GM12878 (cell line): ENCODE measurements around the gene CYTL1. TPM values are rescaled to one million over a fixed set of nuclear protein-coding genes. Genes with fewer than 3 reads are reported as not detected.

ENCODE experiments used
- ATAC-seq: fragments of 200-7000 bp; cut with Tn5 transposase; 3 replicates; pipeline ENCODE4 v1.9.1; 2020; ENCODE audit warnings: mild to moderate bottlenecking, moderate library complexity
- BruUV-seq: library from RNA; stranded (reverse); fragments of 400-500 nt; replicated peaks from 2 replicates; lab custom pipeline; 2021; lab: Mats Ljungman, UMichigan
- CTCF ChIA-PET: fragments of 300-600 bp; sonication (Branson Sonifier 250); formaldehyde crosslinking; extraction: SDS; loops from one replicate; lab custom pipeline; 2021; ENCODE audit warnings: inconsistent platforms; lab: Yijun Ruan, JAX
- POLR2A ChIA-PET: fragments of 350-600 bp; formaldehyde crosslinking; extraction: SDS; loops from one replicate; lab custom pipeline; 2021; ENCODE audit warnings: inconsistent platforms; lab: Charles Lee
- RAD21 ChIA-PET: fragments of 300-600 bp; sonication (Branson Sonifier 250); formaldehyde crosslinking; loops from one replicate; lab custom pipeline; 2023; ENCODE audit warnings: antibody characterized with exemption; ENCODE audit not compliant: unreplicated experiment; lab: Charles Lee
- SMC1A ChIA-PET: fragments of 300-600 bp; sonication (Branson Sonifier 250); formaldehyde crosslinking; loops from one replicate; lab custom pipeline; 2023; ENCODE audit not compliant: unreplicated experiment, uncharacterized antibody; lab: Charles Lee
- DNase-seq: peaks from one replicate; pipeline ENCODE4 v3.0.0-alpha.2; 2011; ENCODE audit warnings: low read depth, low spot score
- FAIRE-seq: peaks from 3 replicates; lab custom pipeline; 2011; peaks lifted over from hg19 to GRCh38; lab: Jason Lieb, UNC
- H2AFZ ChIP-seq: 2 replicates; pipeline ENCODE4 v1.6.0; 2011; ENCODE audit warnings: low read depth, low read length, control low read depth; ENCODE audit not compliant: control insufficient read depth
- H3K27ac ChIP-seq: 2 replicates; pipeline ENCODE4 v1.5.1; 2011; ENCODE audit warnings: control low read depth; ENCODE audit not compliant: control insufficient read depth, insufficient read depth
- H3K27me3 ChIP-seq, 2 experiments: replicated peaks in 1 of 2; 2 replicates each; pipeline versions ENCODE4 v1.6.0 to v1.6.1; 2011; ENCODE audit warnings: low read length in 1 of 2; ENCODE audit not compliant: control insufficient read depth in 2 of 2, insufficient read depth in 2 of 2
- H3K36me3 ChIP-seq, 2 experiments: 2 replicates each; pipeline ENCODE4 v1.5.1; 2011; ENCODE audit warnings: low read length in 1 of 2; ENCODE audit not compliant: control insufficient read depth in 2 of 2, insufficient read depth in 2 of 2
- H3K4me1 ChIP-seq: 2 replicates; pipeline ENCODE4 v1.6.1; 2011; ENCODE audit warnings: mild to moderate bottlenecking, low read length, moderate library complexity, mixed read lengths; ENCODE audit not compliant: control insufficient read depth, insufficient read depth
- H3K4me2 ChIP-seq: 2 replicates; pipeline ENCODE4 v1.6.0; 2011; ENCODE audit warnings: control low read depth; ENCODE audit not compliant: control insufficient read depth, insufficient read depth
- H3K4me3 ChIP-seq: fragments of 200-600 bp; sonication (generic); 2 replicates; pipeline ENCODE4 v1.5.1; 2016
- H3K79me2 ChIP-seq: 2 replicates; pipeline ENCODE4 v1.6.0; 2011; ENCODE audit warnings: low read length; ENCODE audit not compliant: control insufficient read depth, insufficient read depth
- H3K9ac ChIP-seq: 2 replicates; pipeline ENCODE4 v1.8.0; 2011; ENCODE audit warnings: low read length, control low read depth, mixed read lengths; ENCODE audit not compliant: control insufficient read depth, insufficient read depth
- H3K9me3 ChIP-seq: replicated peaks from 3 replicates; pipeline ENCODE4 v1.5.1; 2011; ENCODE audit warnings: mild to moderate bottlenecking, low read length; ENCODE audit not compliant: control insufficient read depth, insufficient read depth
- H4K20me1 ChIP-seq: 2 replicates; pipeline ENCODE4 v1.6.0; 2011; ENCODE audit not compliant: control insufficient read depth, insufficient read depth
- BHLHE40 ChIP-seq, 2 experiments: fragments of 450-650 bp in 1 of 2; IDR thresholded peaks; 2 replicates each; pipeline ENCODE4 v1.6.1; 2011 to 2017; ENCODE audit warnings: low read depth in 2 of 2, borderline replicate concordance in 1 of 2, improper control_type of control experiment in 1 of 2, low read length in 1 of 2, mild to moderate bottlenecking in 1 of 2
- BRCA1 ChIP-seq: IDR thresholded peaks from 2 replicates; pipeline ENCODE4 v1.6.1; 2011; ENCODE audit warnings: low read depth, low read length, improper control_type of control experiment
- CEBPZ ChIP-seq: fragments of 150-350 bp; IDR thresholded peaks from 2 replicates; pipeline ENCODE4 v1.6.1; 2016; ENCODE audit warnings: low read depth, low read length
- EP300 ChIP-seq, 2 experiments: fragments of 150-350 bp in 1 of 2; IDR thresholded peaks; 2 replicates each; pipeline ENCODE4 v1.6.1; 2011 to 2012; ENCODE audit warnings: low read depth in 2 of 2, low read length in 2 of 2, borderline replicate concordance in 1 of 2, improper control_type of control experiment in 1 of 2, inconsistent platforms in 1 of 2; ENCODE audit not compliant: control insufficient read depth in 1 of 2
- KAT2A ChIP-seq: conservative IDR thresholded peaks from 2 replicates; pipeline ENCODE4 v1.6.1; 2011; ENCODE audit warnings: low read depth, low read length; ENCODE audit not compliant: control insufficient read depth
- NFIC ChIP-seq: IDR thresholded peaks from 2 replicates; pipeline ENCODE4 v1.6.1; 2012; ENCODE audit warnings: low read depth, mild to moderate bottlenecking, inconsistent platforms, low read length, moderate library complexity
- NFYA ChIP-seq: IDR thresholded peaks from 2 replicates; pipeline ENCODE4 v1.6.1; 2011; ENCODE audit warnings: low read depth, mild to moderate bottlenecking, low read length, improper control_type of control experiment, borderline replicate concordance
- RCOR1 ChIP-seq: conservative IDR thresholded peaks from 2 replicates; pipeline ENCODE4 v1.6.1; 2012; ENCODE audit warnings: low read depth, low read length, improper control_type of control experiment
- ZNF384 ChIP-seq: IDR thresholded peaks from 2 replicates; pipeline ENCODE4 v1.6.1; 2012; ENCODE audit warnings: low read depth, mild to moderate bottlenecking, low read length, improper control_type of control experiment, borderline replicate concordance
- ZZZ3 ChIP-seq: IDR thresholded peaks from 2 replicates; pipeline ENCODE4 v1.6.1; 2011; ENCODE audit warnings: low read depth; ENCODE audit not compliant: control insufficient read depth, insufficient read length
- WGBS: methylation state at CpG from one replicate; pipeline ENCODE4 v1.1.6; 2016; ENCODE audit warnings: low lambda C conversion rate; ENCODE audit not compliant: insufficient replicate concordance, insufficient coverage; ENCODE audit errors: missing lambda C conversion rate; 5-methylcytosine and 5-hydroxymethylcytosine counted together
- in situ Hi-C: fragments of 300-500 bp; cut with MboI; formaldehyde crosslinking; loops from 9 replicates; pipeline ENCODE4 v1.14.3; 2018; ENCODE audit warnings: mixed read lengths
- intact Hi-C: fragments of 100-400 bp; cut with micrococcal nuclease; formaldehyde crosslinking; loops from one replicate; pipeline ENCODE4 v1.14.2; 2022; ENCODE audit not compliant: unreplicated experiment
- polyA plus RNA-seq, 11 experiments: library from polyadenylated mRNA; depleted of rRNA in 4 of 11; unstranded in 6 of 11; stranded (reverse) in 5 of 11; fragments of >200 nt; fragmentation: Nextera tagmentation in 4 of 11; fragmentation: Illumina TruSeq in 1 of 11; extraction: Ambion mirVana in 4 of 11; extraction: Trizol in 1 of 11; gene quantifications; 1 replicate in 1 of 11; 2 replicates in 10 of 11; pipeline versions ENCODE4 v1.2.1 to v1.2.3, GENCODE V29; 2011 to 2016; ENCODE audit warnings: inconsistent platforms in 2 of 11, missing spikeins in 2 of 11, low read depth in 1 of 11
- total RNA-seq, 4 experiments: library from RNA; depleted of rRNA in 3 of 4; stranded (reverse); fragments of >200 nt in 3 of 4; fragmentation: Illumina TruSeq in 1 of 4; extraction: Trizol in 1 of 4; gene quantifications; 2 replicates each; pipeline versions ENCODE4 v1.2.1 to v1.2.3, GENCODE V29; 2013 to 2021

CYTL1 gene
- total and polyA plus RNA-seq, 10 of the 15 experiments (the other 5 are each of a cell fraction or from before 2014, with no cell fraction given) = not detected

GRCh38 chr4:4979971-4980370, 39.3 kb downstream of the CYTL1 start:
- POLR2A ChIA-PET = no interaction called here
- no peak for FAIRE-seq
- Histone ChIP-seq H3K9me3 (peaks cover 1% of the 10 kb centered on the region; the same call in 1 of the 3 replicates), H3K27ac (no peak overlapping the region), H3K4me1 (no peaks in the 10 kb centered on the region), H2AFZ (no peak overlapping the region), H3K27me3 (no peaks in the 10 kb centered on the region), H3K9ac (no peak overlapping the region), H4K20me1 (no peaks in the 10 kb centered on the region), H3K4me3 (no peak overlapping the region), H3K36me3 (no peaks in the 10 kb centered on the region), H3K79me2 (no peaks in the 10 kb centered on the region), H3K4me2 (no peak overlapping the region)
- TF ChIP-seq ZZZ3 = no peak
- no peak for TF ChIP-seq CEBPZ
- CTCF ChIA-PET = no interaction called here
- RAD21 ChIA-PET = no interaction called here
- DNase-seq = no peak
- no TSS peak for BruUV-seq
- SMC1A ChIA-PET = no interaction called here
- in situ Hi-C loops (no loop called here), intact Hi-C loops (no loop called here)
- ATAC-seq = no peak
- WGBS = 29% methylated on average over 4 of the region's 4 CpGs

DNA sequence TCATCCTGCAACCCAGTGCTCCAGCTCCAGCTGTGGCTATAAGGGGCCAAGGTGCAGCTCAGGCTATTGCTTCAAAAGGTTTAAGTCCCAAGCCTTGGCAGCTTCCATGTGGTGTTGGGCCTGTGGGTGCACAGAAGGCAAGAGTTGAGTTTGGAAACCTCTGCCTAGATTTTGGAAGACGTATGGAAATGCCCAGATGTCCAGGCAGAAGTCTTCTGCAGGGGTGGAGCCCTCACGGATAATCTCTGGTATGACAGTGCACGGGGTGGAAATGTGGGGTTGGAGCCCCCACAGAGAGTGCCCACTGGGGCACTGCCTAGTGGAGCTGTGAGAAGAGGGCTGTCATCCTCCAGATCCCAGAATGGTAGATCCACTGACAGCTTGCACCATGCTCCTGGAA, 44.5 kb downstream of the CYTL1 start:
- H3K4me1 ChIP-seq = no peaks in the 10 kb centered on the region
- no peak overlapping the region for H3K9ac ChIP-seq
- no peak for FAIRE-seq
- WGBS = 10% methylated on average over 3 of the region's 3 CpGs
- SMC1A ChIA-PET = no interaction called here
- H3K9me3 ChIP-seq = peaks cover 7% of the 10 kb centered on the region; the same call in 1 of the 3 replicates
- BruUV-seq = no TSS peak
- no peak overlapping the region for H3K27ac ChIP-seq
- H3K4me2 ChIP-seq = no peak overlapping the region
- H2AFZ ChIP-seq = no peak overlapping the region
- no peak for DNase-seq
- RAD21 ChIA-PET = no interaction called here
- no peaks in the 10 kb centered on the region for H3K27me3 ChIP-seq
- in situ Hi-C loops = no loop called here
- CTCF ChIA-PET = no interaction called here
- no peaks in the 10 kb centered on the region for H3K36me3 ChIP-seq
- ATAC-seq = no peak
- no peaks in the 10 kb centered on the region for H4K20me1 ChIP-seq
- intact Hi-C loops = no loop called here
- POLR2A ChIA-PET = no interaction called here
- H3K4me3 ChIP-seq = no peak overlapping the region
- H3K79me2 ChIP-seq = no peaks in the 10 kb centered on the region
- TF ChIP-seq RCOR1 (no peak), ZNF384 (no peak), KAT2A (no peak), BRCA1 (no peak), NFIC (no peak), EP300 (IDR thresholded peaks at IDR 0.05; ENCODE audit: borderline replicate concordance in 1 of 2, control insufficient read depth in 1 of 2, low read depth in 2 of 2, low read length in 2 of 2) (no peak), BHLHE40 (IDR thresholded peaks at IDR 0.05; ENCODE audit: borderline replicate concordance in 1 of 2, low read depth in 2 of 2, low read length in 1 of 2) (no peak), NFYA (no peak)
